Neuronal stem cell (in vitro differentiated cells): Measurements from ENCODE around the gene UBQLN4.

ENCODE experiments used
- DNase-seq: peaks from one replicate; pipeline ENCODE4 v3.0.0-alpha.2; 2013; ENCODE audit warnings: low spot score
- H2AFZ ChIP-seq: one replicate; pipeline ENCODE4 v1.6.1; 2013; ENCODE audit warnings: mild to moderate bottlenecking, low read length, inconsistent platforms
- H2AK5ac ChIP-seq: 2 replicates; pipeline ENCODE4 v1.6.1; 2013; ENCODE audit warnings: low read depth, mild to moderate bottlenecking, inconsistent platforms, low read length, moderate library complexity, mixed read lengths
- H2BK120ac ChIP-seq: 2 replicates; pipeline ENCODE4 v1.6.1; 2013; ENCODE audit warnings: low read depth, mild to moderate bottlenecking, inconsistent platforms, low read length, moderate library complexity, mixed read lengths
- H2BK12ac ChIP-seq: one replicate; pipeline ENCODE4 v1.6.1; 2013; ENCODE audit warnings: low read length, inconsistent platforms
- H2BK15ac ChIP-seq: 2 replicates; pipeline ENCODE4 v1.6.1; 2013; ENCODE audit warnings: mild to moderate bottlenecking, low read length, inconsistent platforms, mixed read lengths
- H2BK5ac ChIP-seq: one replicate; pipeline ENCODE4 v1.6.1; 2013; ENCODE audit warnings: inconsistent platforms, mild to moderate bottlenecking, low read length, moderate library complexity
- H3K14ac ChIP-seq: one replicate; pipeline ENCODE4 v1.6.1; 2013; ENCODE audit warnings: low read length, inconsistent platforms
- H3K18ac ChIP-seq: 2 replicates; pipeline ENCODE4 v1.6.1; 2013; ENCODE audit warnings: low read length, inconsistent platforms
- H3K23ac ChIP-seq: 2 replicates; pipeline ENCODE4 v1.6.1; 2013; ENCODE audit warnings: low read depth, mild to moderate bottlenecking, mixed read lengths, low read length, inconsistent platforms; ENCODE audit not compliant: poor library complexity
- H3K27ac ChIP-seq: replicated peaks from 3 replicates; pipeline ENCODE4 v1.5.1; 2013; ENCODE audit warnings: low read length, inconsistent platforms
- H3K27me3 ChIP-seq, 3 experiments: 2 replicates each; pipeline ENCODE4 v1.6.1; 2013; ENCODE audit warnings: low read length in 3 of 3, mild to moderate bottlenecking in 2 of 3, inconsistent platforms in 1 of 3, low read depth in 1 of 3, mixed read lengths in 1 of 3, moderate library complexity in 1 of 3; ENCODE audit not compliant: control insufficient read depth in 3 of 3, insufficient read depth in 3 of 3
- H3K36me3 ChIP-seq, 2 donors: replicated peaks in 1 of 2; 2 replicates each; pipeline ENCODE4 v1.6.1; 2013; ENCODE audit warnings: low read length in 2 of 2; ENCODE audit not compliant: control insufficient read depth in 2 of 2, insufficient read depth in 2 of 2
- H3K4ac ChIP-seq: 2 replicates; pipeline ENCODE4 v1.6.1; 2013; ENCODE audit warnings: inconsistent platforms, mild to moderate bottlenecking, low read length, moderate library complexity
- H3K4me1 ChIP-seq, 2 donors: 1 replicate in 1 of 2; 2 replicates in 1 of 2; pipeline ENCODE4 v1.6.1; 2013; ENCODE audit warnings: low read length in 2 of 2, low read depth in 1 of 2; ENCODE audit not compliant: control insufficient read depth in 2 of 2, insufficient read depth in 1 of 2
- H3K4me2 ChIP-seq: one replicate; pipeline ENCODE4 v1.6.1; 2013; ENCODE audit warnings: mild to moderate bottlenecking, low read length, inconsistent platforms; ENCODE audit not compliant: insufficient read depth, poor library complexity, severe bottlenecking
- H3K4me3 ChIP-seq, 2 donors: 2 replicates each; pipeline ENCODE4 v1.5.1; 2013; ENCODE audit warnings: low read length in 2 of 2, mild to moderate bottlenecking in 2 of 2, inconsistent platforms in 1 of 2, moderate library complexity in 1 of 2
- H3K79me1 ChIP-seq: one replicate; pipeline ENCODE4 v1.6.1; 2013; ENCODE audit warnings: low read depth, mild to moderate bottlenecking, inconsistent platforms, low read length, moderate library complexity
- H3K9ac ChIP-seq: one replicate; pipeline ENCODE4 v1.6.1; 2013; ENCODE audit warnings: mild to moderate bottlenecking, low read depth, low read length, inconsistent platforms; ENCODE audit not compliant: poor library complexity
- H3K9me3 ChIP-seq, 2 donors: replicated peaks in 1 of 2; 2 replicates each; pipeline versions ENCODE3 to v1.6.1; 2013; ENCODE audit warnings: low read length in 2 of 2, mild to moderate bottlenecking in 2 of 2, inconsistent platforms in 1 of 2, low read depth in 1 of 2, mixed read lengths in 1 of 2, moderate library complexity in 1 of 2; ENCODE audit not compliant: control insufficient read depth in 2 of 2, insufficient read depth in 1 of 2
- H4K8ac ChIP-seq: one replicate; pipeline ENCODE4 v1.6.1; 2013; ENCODE audit warnings: low read depth, mild to moderate bottlenecking, inconsistent platforms, low read length, moderate library complexity
- H4K91ac ChIP-seq: one replicate; pipeline ENCODE4 v1.6.1; 2013; ENCODE audit warnings: low read length, low read depth, mild to moderate bottlenecking, inconsistent platforms; ENCODE audit not compliant: poor library complexity
- WGBS, 2 donors: extraction: QIAGEN DNeasy Blood & Tissue Kit; methylation state at CpG; one replicate each; pipeline ENCODE4 v1.1.7; 2013; ENCODE audit warnings: missing lambda C conversion rate in 2 of 2, mixed read lengths in 1 of 2; ENCODE audit not compliant: insufficient read length in 2 of 2, insufficient replicate concordance in 1 of 2; ENCODE audit errors: extremely low coverage in 2 of 2; 5-methylcytosine and 5-hydroxymethylcytosine counted together

The UBQLN4 gene

DNA sequence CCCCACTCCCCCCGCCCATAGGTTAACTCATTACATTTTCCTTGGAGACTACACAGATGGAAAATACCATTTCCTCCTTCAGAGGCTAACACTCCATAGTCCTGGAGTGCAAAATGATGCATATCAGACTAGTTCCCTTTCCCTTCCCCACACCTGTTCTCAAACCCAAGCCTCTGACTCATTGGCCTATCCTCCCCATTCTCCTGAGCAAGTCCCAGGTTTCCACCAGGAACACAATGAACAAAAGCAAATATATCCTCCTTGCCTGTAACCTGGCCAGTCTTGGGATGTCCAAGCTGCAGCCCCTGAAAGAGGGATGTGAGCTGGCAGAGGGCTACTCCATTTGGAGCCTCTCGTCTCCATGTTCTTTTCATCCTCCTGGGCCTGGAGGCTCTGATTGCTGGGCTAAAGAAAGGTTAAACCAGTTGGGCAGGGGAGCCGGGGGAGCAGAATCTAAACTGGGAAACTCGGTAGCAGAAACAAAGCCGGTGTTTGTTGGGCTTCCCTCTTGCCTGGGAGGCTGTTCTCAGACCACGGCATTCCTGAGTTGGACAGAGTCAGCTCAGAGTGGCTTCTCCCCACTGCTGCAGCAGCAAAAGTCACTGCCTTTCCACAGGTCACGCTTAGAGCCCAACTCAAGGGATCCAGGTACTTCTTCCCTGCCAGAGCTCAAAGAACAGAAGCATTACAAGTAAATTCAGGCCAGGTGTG is 46.8 kb downstream of the UBQLN4 start:
- H2BK5ac ChIP-seq, result no peak overlapping the region
- no peak overlapping the region for H4K91ac ChIP-seq
- H2AFZ ChIP-seq, result no peak overlapping the region
- no peak overlapping the region for H2BK15ac ChIP-seq
- no peak overlapping the region for H3K4me3 ChIP-seq
- H3K36me3 ChIP-seq, result peaks cover 16 to 46% of the 10 kb centered on the region in 2 donors
- DNase-seq, result no peak
- H3K27ac ChIP-seq, result peak overlapping the region; percentile 44
- no peaks in the 10 kb centered on the region for H3K79me1 ChIP-seq
- H2BK120ac ChIP-seq, result no peak overlapping the region
- H4K8ac ChIP-seq, result no peak overlapping the region
- WGBS, 2 donors, result no CpG with 5 or more reads among the region's 7 CpGs
- peak overlapping the region; percentile 85 for H2AK5ac ChIP-seq
- no peak overlapping the region for H2BK12ac ChIP-seq
- no peak overlapping the region for H3K4me2 ChIP-seq
- peaks cover 8 to 24% of the 10 kb centered on the region in 2 donors for H3K4me1 ChIP-seq
- no peak overlapping the region for H3K14ac ChIP-seq
- H3K4ac ChIP-seq, result no peak overlapping the region
- H3K18ac ChIP-seq, result peak overlapping the region; percentile 86
- H3K23ac ChIP-seq, result no peak overlapping the region
- H3K27me3 ChIP-seq, result no peaks in the 10 kb centered on the region
- H3K9me3 ChIP-seq, result no peaks in the 10 kb centered on the region
- peak overlapping the region; percentile 14 for H3K9ac ChIP-seq

DNA sequence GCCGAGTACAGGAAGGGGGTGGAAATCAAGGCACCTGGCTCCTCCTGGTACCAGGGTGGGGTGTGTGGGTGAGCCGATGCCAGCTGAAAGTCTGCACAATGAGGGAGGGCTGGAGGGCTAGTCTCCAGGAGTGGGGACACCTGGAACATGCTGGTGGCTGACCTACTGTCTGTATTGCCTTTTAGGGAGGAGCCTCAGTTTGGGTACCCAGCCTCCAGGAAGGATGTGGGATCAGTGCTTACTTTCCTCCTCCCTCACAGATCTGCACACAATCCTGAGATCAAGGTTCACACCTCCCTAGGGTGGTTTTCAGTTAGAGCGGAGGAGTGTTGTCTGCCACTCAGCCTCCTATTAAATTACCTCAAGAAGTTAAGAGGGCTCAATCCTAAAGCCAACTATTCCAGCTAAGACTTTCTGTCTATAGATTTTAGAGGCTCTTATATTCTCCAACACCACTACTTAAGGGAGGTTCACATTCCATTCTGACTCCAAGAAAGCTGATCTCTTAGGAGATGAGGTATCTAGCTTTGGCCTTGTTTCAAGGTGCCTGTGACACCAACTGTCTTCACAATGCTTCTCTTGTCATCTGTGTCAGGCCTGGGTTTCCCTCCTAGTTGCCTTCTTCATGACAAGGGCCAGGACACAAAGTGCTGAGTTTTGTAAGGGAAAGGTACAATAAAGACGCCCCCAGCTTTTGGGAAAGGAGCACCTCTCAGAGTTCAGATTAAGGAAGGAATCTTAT is 48.6 kb downstream of the UBQLN4 start:
- H3K27ac ChIP-seq, result no peak overlapping the region
- no peak overlapping the region for H2BK5ac ChIP-seq

GRCh38 chr1:156003923-156004188 is 49.7 kb downstream of the UBQLN4 start:
- H3K36me3 ChIP-seq, result peaks cover 2 to 16% of the 10 kb centered on the region in 2 donors
- no peak overlapping the region for H3K4me3 ChIP-seq
- no peak overlapping the region for H4K91ac ChIP-seq
- no peak overlapping the region for H3K4ac ChIP-seq
- no peak overlapping the region for H2AFZ ChIP-seq
- peak overlapping the region; percentile 54 for H2BK15ac ChIP-seq
- H3K9ac ChIP-seq, result no peak overlapping the region
- peaks cover under 1 to 19% of the 10 kb centered on the region in 2 donors for H3K4me1 ChIP-seq
- no peaks in the 10 kb centered on the region for H3K9me3 ChIP-seq
- H3K4me2 ChIP-seq, result no peak overlapping the region
- no CpG with 5 or more reads among the region's 2 CpGs for WGBS, 2 donors
- H3K14ac ChIP-seq, result no peak overlapping the region
- H3K18ac ChIP-seq, result no peak overlapping the region
- no peaks in the 10 kb centered on the region for H3K79me1 ChIP-seq
- no peak overlapping the region for H2BK120ac ChIP-seq
- no peaks in the 10 kb centered on the region for H3K27me3 ChIP-seq
- H2BK5ac ChIP-seq, result no peak overlapping the region
- no peak overlapping the region for H3K27ac ChIP-seq
- peak overlapping the region; percentile 91 for H2AK5ac ChIP-seq
- H2BK12ac ChIP-seq, result no peak overlapping the region
- DNase-seq, result no peak
- no peak overlapping the region for H3K23ac ChIP-seq
- no peak overlapping the region for H4K8ac ChIP-seq

More for the DNA sequence above, 48.6 kb downstream of the UBQLN4 start:
- Histone ChIP-seq H3K27me3 (no peaks in the 10 kb centered on the region), H3K4me3 (no peak overlapping the region), H3K79me1 (no peaks in the 10 kb centered on the region), H3K4ac (no peak overlapping the region), H2AFZ (no peak overlapping the region), H3K14ac (no peak overlapping the region), H3K23ac (no peak overlapping the region), H4K91ac (no peak overlapping the region), H3K9ac (no peak overlapping the region), H4K8ac (no peak overlapping the region), H2BK12ac (no peak overlapping the region), H2AK5ac (no peak overlapping the region), H3K36me3 (peaks cover 3 to 28% of the 10 kb centered on the region in 2 donors), H2BK15ac (no peak overlapping the region), H3K9me3 (no peaks in the 10 kb centered on the region), H3K4me1 (peaks cover 8 to 26% of the 10 kb centered on the region in 2 donors), H2BK120ac (no peak overlapping the region), H3K18ac (peak overlapping the region; percentile 22), H3K4me2 (no peak overlapping the region)
- no CpG with 5 or more reads among the region's 4 CpGs for WGBS, 2 donors
- DNase-seq, result no peak

DNA sequence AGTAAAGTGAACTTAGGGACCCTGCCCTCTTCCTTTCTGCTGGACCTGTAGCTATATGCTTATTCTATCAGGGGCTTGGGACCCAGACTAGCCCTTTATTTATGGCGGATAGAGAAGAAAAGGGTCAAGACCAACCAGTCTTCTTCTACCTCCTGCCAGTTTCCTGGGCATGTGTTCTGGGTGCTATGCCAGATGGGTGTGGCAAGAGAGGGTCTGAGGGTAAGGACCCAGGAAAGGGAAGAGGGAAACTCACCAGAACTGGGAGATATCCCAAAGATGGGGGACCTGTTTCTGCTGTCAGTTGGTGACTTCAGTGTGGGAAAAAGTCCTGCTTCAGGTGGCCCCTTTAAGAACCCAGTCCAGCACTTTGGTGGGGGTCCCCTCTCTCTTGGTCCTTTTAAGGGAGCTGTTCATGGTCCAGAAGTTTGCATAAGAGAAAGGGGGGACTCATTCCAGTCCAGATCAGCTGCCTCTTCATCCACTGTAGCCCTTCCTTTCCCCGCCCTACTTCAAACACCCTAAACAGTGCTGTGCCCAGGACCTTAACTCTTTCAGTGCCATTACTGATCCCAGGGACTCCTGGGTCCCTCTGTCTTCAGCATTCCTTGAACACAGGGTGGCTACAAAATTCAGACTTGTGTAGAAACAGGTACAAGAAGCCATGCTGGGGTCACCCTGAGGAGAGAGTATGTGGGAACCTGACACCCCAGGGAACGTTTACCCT is 51.2 kb downstream of the UBQLN4 start:
- Histone ChIP-seq H3K4me3 (no peak overlapping the region), H3K23ac (no peak overlapping the region), H3K9me3 (no peaks in the 10 kb centered on the region), H3K9ac (no peak overlapping the region), H2AK5ac (peak overlapping the region; percentile 21), H3K4me1 (peaks cover 0 to 13% of the 10 kb centered on the region in 2 donors), H3K4me2 (no peak overlapping the region), H4K91ac (no peak overlapping the region), H3K27me3 (no peaks in the 10 kb centered on the region), H2BK12ac (no peak overlapping the region), H3K79me1 (peaks cover 1% of the 10 kb centered on the region), H2AFZ (no peak overlapping the region), H3K36me3 (peaks cover 0 to 8% of the 10 kb centered on the region in 2 donors), H2BK15ac (no peak overlapping the region), H2BK120ac (no peak overlapping the region), H3K4ac (no peak overlapping the region), H4K8ac (no peak overlapping the region), H2BK5ac (no peak overlapping the region), H3K14ac (no peak overlapping the region), H3K18ac (peak overlapping the region; percentile 15), H3K27ac (no peak overlapping the region)
- DNase-seq, result no peak
- WGBS, 2 donors, result no CpG with 5 or more reads among the region's 3 CpGs
